A673 (cell line): ENCODE data around the gene MIEF2. TPM values are rescaled to one million over a fixed set of nuclear protein-coding genes. Genes with fewer than 3 reads are reported as not detected.

Experiments used
- BruUV-seq: library from RNA; stranded (reverse); fragments of 400-500 nt; replicated peaks from 2 replicates; lab custom pipeline; 2021; lab: Mats Ljungman, UMichigan
- CTCF ChIA-PET: fragments of 300-600 bp; sonication (Branson Sonifier 250); formaldehyde crosslinking; loops from one replicate; lab custom pipeline; 2022; ENCODE audit warnings: antibody characterized with exemption; lab: Charles Lee
- POLR2A ChIA-PET: fragments of 300-600 bp; sonication (Branson Sonifier 250); formaldehyde crosslinking; loops from one replicate; lab custom pipeline; 2022; ENCODE audit warnings: antibody characterized with exemption; ENCODE audit not compliant: low non-redundant PET; lab: Charles Lee
- DNase-seq: peaks from one replicate; pipeline ENCODE4 v3.0.0-alpha.2; 2015; ENCODE audit warnings: low spot score
- H3K27ac ChIP-seq: fragments of 200-600 bp; sonication (generic); 2 replicates; pipeline ENCODE4 v1.5.1; 2016; ENCODE audit warnings: mixed run types, low read depth, mild to moderate bottlenecking, mixed read lengths, antibody characterized with exemption, low read length; ENCODE audit not compliant: poor library complexity, severe bottlenecking
- H3K27me3 ChIP-seq: fragments of 200-600 bp; sonication (generic); replicated peaks from 2 replicates; pipeline ENCODE4 v1.6.1; 2017; ENCODE audit warnings: mixed run types, low read depth, mild to moderate bottlenecking, mixed read lengths, antibody characterized with exemption, low read length; ENCODE audit not compliant: insufficient read depth, poor library complexity
- H3K36me3 ChIP-seq: fragments of 200-600 bp; sonication (generic); 2 replicates; pipeline ENCODE4 v1.6.1; 2016; ENCODE audit warnings: mixed run types, mild to moderate bottlenecking, mixed read lengths, antibody characterized with exemption, low read length; ENCODE audit not compliant: insufficient read depth, poor library complexity, severe bottlenecking
- H3K4me1 ChIP-seq: fragments of 200-600 bp; sonication (generic); 2 replicates; pipeline ENCODE4 v1.6.1; 2017; ENCODE audit warnings: mixed run types, mild to moderate bottlenecking, mixed read lengths, antibody characterized with exemption, low read length; ENCODE audit not compliant: insufficient read depth, poor library complexity, severe bottlenecking
- H3K4me3 ChIP-seq: fragments of 200-600 bp; sonication (generic); 2 replicates; pipeline ENCODE4 v1.5.1; 2016; ENCODE audit warnings: low read depth, mixed run types, mild to moderate bottlenecking, mixed read lengths, low read length; ENCODE audit not compliant: poor library complexity, severe bottlenecking
- H3K9me3 ChIP-seq: fragments of 200-600 bp; sonication (generic); 2 replicates; pipeline ENCODE4 v1.6.1; 2016; ENCODE audit warnings: mixed run types, low read depth, mild to moderate bottlenecking, mixed read lengths, antibody characterized with exemption, low read length; ENCODE audit not compliant: poor library complexity, severe bottlenecking
- CTCF ChIP-seq: fragments of 300-800, 200-600 bp; sonication (generic); conservative IDR thresholded peaks from 2 replicates; pipeline ENCODE4 v1.5.1; 2017; ENCODE audit warnings: low read depth, mild to moderate bottlenecking, antibody characterized with exemption, low read length, moderate library complexity, mixed read lengths
- EZH2 ChIP-seq: fragments of 200-600 bp; sonication (generic); IDR thresholded peaks from 2 replicates; pipeline ENCODE4 v1.6.1; 2017; ENCODE audit warnings: borderline replicate concordance, low read depth, mild to moderate bottlenecking, mixed read lengths, antibody characterized with exemption, low read length; ENCODE audit not compliant: poor library complexity, severe bottlenecking
- intact Hi-C: fragments of 100-400 bp; cut with micrococcal nuclease; formaldehyde crosslinking; loops from one replicate; pipeline ENCODE4 v1.10.0; 2022; ENCODE audit not compliant: unreplicated experiment
- total RNA-seq: library from RNA; stranded (reverse); gene quantifications from 2 replicates; pipeline ENCODE4 v1.2.3, GENCODE V29; 2021

MIEF2 gene
- total RNA-seq, 1 experiment from 2014 or later, result 8.1 TPM

DNA sequence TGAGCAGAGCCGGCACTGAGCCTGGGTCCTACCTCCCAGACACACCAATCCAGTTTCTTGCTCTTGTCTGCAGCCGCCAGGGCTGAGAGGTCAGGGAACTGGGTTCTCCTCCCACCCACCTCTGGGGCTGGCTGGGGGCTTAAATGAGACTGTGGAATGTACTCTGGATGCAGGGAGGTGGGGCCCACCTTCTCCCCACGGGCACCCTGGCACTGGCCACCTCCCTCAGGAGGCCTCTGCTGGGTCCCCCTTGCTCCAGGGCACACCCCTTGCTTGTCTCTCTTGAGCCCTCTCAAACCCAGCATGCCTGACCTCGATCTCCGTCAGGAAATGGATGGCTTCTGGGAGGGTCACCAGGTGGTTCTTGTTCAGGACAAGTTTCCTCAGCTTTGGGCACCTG lies 8.3 kb upstream of the MIEF2 start:
- H3K36me3 ChIP-seq, result peaks cover 37% of the 10 kb centered on the region
- CTCF ChIA-PET, result no interaction called here
- no peaks in the 10 kb centered on the region for H3K27me3 ChIP-seq
- H3K27ac ChIP-seq, result no peak overlapping the region
- POLR2A ChIA-PET, result no interaction called here
- no peaks in the 10 kb centered on the region for H3K4me1 ChIP-seq
- intact Hi-C loops, result no loop called here
- no TSS peak for BruUV-seq
- no peak overlapping the region for H3K4me3 ChIP-seq
- DNase-seq, result no peak
- TF ChIP-seq CTCF, result no peak
- TF ChIP-seq EZH2, result no peak
- no peaks in the 10 kb centered on the region for H3K9me3 ChIP-seq

GRCh38 chr17:18253187-18253884 lies 7.1 kb upstream of the MIEF2 start:
- no TSS peak for BruUV-seq
- no peak overlapping the region for H3K27ac ChIP-seq
- TF ChIP-seq CTCF (no peak), EZH2 (no peak)
- H3K9me3 ChIP-seq, result no peaks in the 10 kb centered on the region
- ChIA-PET POLR2A (no interaction called here), CTCF (no interaction called here)
- H3K36me3 ChIP-seq, result peaks cover 37% of the 10 kb centered on the region
- H3K27me3 ChIP-seq, result no peaks in the 10 kb centered on the region
- no peaks in the 10 kb centered on the region for H3K4me1 ChIP-seq
- no peak overlapping the region for H3K4me3 ChIP-seq
- DNase-seq, result no peak
- intact Hi-C loops, result no loop called here

DNA sequence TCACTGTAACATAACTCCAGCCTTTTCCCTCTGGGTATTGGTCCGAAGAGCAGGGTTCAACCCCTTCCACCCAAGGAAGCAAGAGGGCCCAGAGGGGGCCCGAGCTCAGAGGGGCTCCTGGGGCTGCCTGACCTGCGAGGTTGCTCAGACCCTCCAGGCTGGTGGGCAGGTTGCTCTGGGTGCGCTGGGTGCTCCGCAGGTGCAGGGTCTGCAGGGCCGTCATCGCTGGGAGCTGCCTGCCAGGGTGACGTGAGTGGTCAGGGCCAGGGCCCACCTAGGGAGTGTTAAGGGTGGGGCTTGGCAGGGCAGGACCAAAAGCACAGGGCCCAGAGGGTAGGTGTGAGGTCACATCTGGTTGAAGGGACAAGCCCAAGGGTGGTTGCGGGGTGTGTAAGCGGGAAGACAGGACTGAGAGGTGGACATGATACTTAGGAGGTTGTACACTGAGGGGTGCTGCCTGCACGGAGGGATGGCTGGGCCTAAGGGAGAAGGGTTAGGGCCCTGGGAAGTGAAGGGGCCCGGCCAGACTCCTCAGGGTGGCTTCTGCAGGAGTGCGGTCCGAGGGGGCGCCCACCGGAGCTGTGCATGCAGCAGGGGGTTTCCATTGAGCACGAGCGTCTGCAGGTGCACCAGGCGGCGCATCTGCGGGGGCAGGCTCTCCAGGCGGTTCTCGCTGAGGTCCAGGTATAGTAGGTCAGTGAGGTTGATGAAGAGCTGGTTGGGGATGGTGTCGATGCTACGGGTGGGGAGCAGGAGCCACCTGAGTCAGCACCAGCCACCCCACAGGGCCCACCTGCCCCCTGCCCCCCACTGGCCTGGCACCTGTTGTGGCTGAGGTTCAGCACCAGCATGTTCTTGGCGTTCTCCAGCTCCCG lies 6.3 kb upstream of the MIEF2 start:
- H3K4me3 ChIP-seq, result no peak overlapping the region
- peaks cover 29% of the 10 kb centered on the region for H3K36me3 ChIP-seq
- TF ChIP-seq CTCF (no peak), EZH2 (no peak)
- peaks cover 4% of the 10 kb centered on the region for H3K4me1 ChIP-seq
- BruUV-seq, result no TSS peak
- intact Hi-C loops, result no loop called here
- ChIA-PET POLR2A (no interaction called here), CTCF (no interaction called here)
- H3K27me3 ChIP-seq, result no peaks in the 10 kb centered on the region
- no peaks in the 10 kb centered on the region for H3K9me3 ChIP-seq
- no peak overlapping the region for H3K27ac ChIP-seq
- no peak for DNase-seq
